Kidney (tissue), 22 donors: Measurements from ENCODE around the gene DUSP2. TPM values are rescaled to one million over a fixed set of nuclear protein-coding genes. Genes with fewer than 3 reads are reported as not detected.

Experiments
- DNase-seq, 5 donors: peaks; one replicate each; pipeline ENCODE4 v3.0.0-alpha.2; 2013 to 2020
- FAIRE-seq: peaks from 2 replicates; lab custom pipeline; 2012; peaks lifted over from hg19 to GRCh38; lab: Jason Lieb, UNC
- H3K27ac ChIP-seq, 2 donors: one replicate each; pipeline ENCODE4 v1.7.0; 2013; ENCODE audit warnings: low read depth in 2 of 2, low read length in 2 of 2, inconsistent platforms in 1 of 2
- H3K27me3 ChIP-seq: one replicate; pipeline ENCODE4 v1.7.1; 2013; ENCODE audit warnings: low read length, inconsistent platforms; ENCODE audit not compliant: control insufficient read depth, insufficient read depth
- H3K36me3 ChIP-seq, 3 donors: one replicate each; pipeline versions ENCODE4 v1.7.0 to v1.7.1; 2013; ENCODE audit warnings: low read length in 3 of 3, control low read depth in 1 of 3, inconsistent platforms in 1 of 3; ENCODE audit not compliant: insufficient read depth in 3 of 3, control insufficient read depth in 2 of 3
- H3K4me1 ChIP-seq, 3 donors: one replicate each; pipeline versions ENCODE4 v1.7.0 to v1.7.1; 2013; ENCODE audit warnings: low read length in 3 of 3, inconsistent platforms in 1 of 3, low read depth in 1 of 3; ENCODE audit not compliant: control insufficient read depth in 2 of 3, insufficient read depth in 2 of 3
- H3K4me3 ChIP-seq, 3 donors: one replicate each; pipeline versions ENCODE4 v1.7.0 to v1.8.1; 2013; ENCODE audit warnings: low read length in 3 of 3, control low read depth in 1 of 3, inconsistent platforms in 1 of 3
- H3K9ac ChIP-seq, 3 donors: one replicate each; pipeline versions ENCODE4 v1.7.0 to v1.7.1; 2013; ENCODE audit warnings: low read length in 3 of 3, control low read depth in 1 of 3, inconsistent platforms in 1 of 3
- H3K9me3 ChIP-seq, 3 donors: one replicate each; pipeline versions ENCODE4 v1.7.0 to v1.7.1; 2013; ENCODE audit warnings: low read length in 3 of 3, control low read depth in 1 of 3, inconsistent platforms in 1 of 3; ENCODE audit not compliant: control insufficient read depth in 2 of 3, insufficient read depth in 1 of 3
- intact Hi-C: fragments of 100-400 bp; cut with DNase I; formaldehyde crosslinking; loops from one replicate; pipeline ENCODE4 v1.11.1; 2022
- long read RNA-seq, 10 donors: library from polyadenylated mRNA in 1 of 10; unstranded in 1 of 10; transcript quantifications; one replicate each; pipeline ENCODE4 v2.0.0 and lab custom pipeline, GENCODE V29; 2021 to 2026
- polyA plus RNA-seq: library from polyadenylated mRNA; stranded (reverse); fragments of 350-450 nt; fragmentation: Illumina TruSeq; extraction: RNeasy Lipid Tissue Mini Kit (QIAGEN cat#74804); gene quantifications from one replicate; pipeline ENCODE4 v1.2.3, GENCODE V29; 2014; ENCODE audit warnings: low read depth, low replicate concordance; ENCODE audit not compliant: insufficient read depth
- total RNA-seq: library from RNA; stranded (reverse); fragmentation: NEBNext Ultra II Directional; extraction: Animal tissue kit (Norgen Biotek cat#: 25700); gene quantifications from one replicate; pipeline ENCODE4 v1.2.1, GENCODE V29; 2021
- TF ChIP-seq, protein P1 (sequence below): IDR thresholded peaks from 3 replicates; pipeline ENCODE4 v1.5.1; 2012; ENCODE audit warnings: mild to moderate bottlenecking, moderate library complexity, borderline replicate concordance; ENCODE audit not compliant: insufficient read depth; ENCODE audit errors: extremely low read depth
- donor health status: control.
- donor health status: control.
- donor health status: control.
- donor health status: control.
- donor health status: control.
- donor health status: DM: yes; HTN: yes; CAD: no.
- donor health status: Normal renal cell carcinoma (clear cell type).

Gene DUSP2
- total RNA-seq: 11.8 TPM
- 5.6 TPM for polyA plus RNA-seq
- long read RNA-seq, donor 1, partial matches to known transcripts: 0 of 1 reads
- long read RNA-seq, donor 1, other reads (novel, unspliced or antisense): 0 of 1 reads
- long read RNA-seq, donor 2, transcript DUSP2-201 (4 exons, 1,688 nt): major isoform, 13 of 14 reads
- long read RNA-seq, donor 2, partial matches to known transcripts: 0 of 14 reads
- long read RNA-seq, donor 2, other reads (novel, unspliced or antisense): 0 of 14 reads
- long read RNA-seq, donor 3, transcript DUSP2-201 (4 exons, 1,688 nt): major isoform, 5 of 7 reads
- long read RNA-seq, donor 3, partial matches to known transcripts: 0 of 7 reads
- long read RNA-seq, donor 3, other reads (novel, unspliced or antisense): 0 of 7 reads
- long read RNA-seq, donor 4, transcript DUSP2-201 (4 exons, 1,688 nt): major isoform, 5 of 5 reads
- long read RNA-seq, donor 4, partial matches to known transcripts: 0 of 5 reads
- long read RNA-seq, donor 4, other reads (novel, unspliced or antisense): 0 of 5 reads
- long read RNA-seq, donor 5: 0 reads
- long read RNA-seq, donor 6, partial matches to known transcripts: 0 of 1 reads
- long read RNA-seq, donor 6, other reads (novel, unspliced or antisense): 0 of 1 reads
- long read RNA-seq, donor 7, transcript DUSP2-201 (4 exons, 1,688 nt): major isoform, 11 of 21 reads
- long read RNA-seq, donor 7, partial matches to known transcripts: 4 of 21 reads
- long read RNA-seq, donor 7, other reads (novel, unspliced or antisense): 5 of 21 reads
- long read RNA-seq, donor 8, transcript DUSP2-201 (4 exons, 1,688 nt): major isoform, 8 of 9 reads
- long read RNA-seq, donor 8, partial matches to known transcripts: 0 of 9 reads
- long read RNA-seq, donor 8, other reads (novel, unspliced or antisense): 0 of 9 reads
- long read RNA-seq, donor 9, partial matches to known transcripts: 0 of 2 reads
- long read RNA-seq, donor 9, other reads (novel, unspliced or antisense): 0 of 2 reads
- long read RNA-seq, donor 10, transcript DUSP2-201 (4 exons, 1,688 nt): major isoform, 9 of 9 reads
- long read RNA-seq, donor 10, partial matches to known transcripts: 0 of 9 reads
- long read RNA-seq, donor 10, other reads (novel, unspliced or antisense): 0 of 9 reads

GRCh38 chr2:96145036-96145847 lies at the start of gene DUSP2:
DUSP2 (minus strand) TSS chr2:96145440; CDS start chr2:96145354, 86 bp downstream.
- peak within 1 kb of the TSS; percentile 51 to 57 for H3K27ac ChIP-seq
- TF ChIP-seq, protein P1, sequence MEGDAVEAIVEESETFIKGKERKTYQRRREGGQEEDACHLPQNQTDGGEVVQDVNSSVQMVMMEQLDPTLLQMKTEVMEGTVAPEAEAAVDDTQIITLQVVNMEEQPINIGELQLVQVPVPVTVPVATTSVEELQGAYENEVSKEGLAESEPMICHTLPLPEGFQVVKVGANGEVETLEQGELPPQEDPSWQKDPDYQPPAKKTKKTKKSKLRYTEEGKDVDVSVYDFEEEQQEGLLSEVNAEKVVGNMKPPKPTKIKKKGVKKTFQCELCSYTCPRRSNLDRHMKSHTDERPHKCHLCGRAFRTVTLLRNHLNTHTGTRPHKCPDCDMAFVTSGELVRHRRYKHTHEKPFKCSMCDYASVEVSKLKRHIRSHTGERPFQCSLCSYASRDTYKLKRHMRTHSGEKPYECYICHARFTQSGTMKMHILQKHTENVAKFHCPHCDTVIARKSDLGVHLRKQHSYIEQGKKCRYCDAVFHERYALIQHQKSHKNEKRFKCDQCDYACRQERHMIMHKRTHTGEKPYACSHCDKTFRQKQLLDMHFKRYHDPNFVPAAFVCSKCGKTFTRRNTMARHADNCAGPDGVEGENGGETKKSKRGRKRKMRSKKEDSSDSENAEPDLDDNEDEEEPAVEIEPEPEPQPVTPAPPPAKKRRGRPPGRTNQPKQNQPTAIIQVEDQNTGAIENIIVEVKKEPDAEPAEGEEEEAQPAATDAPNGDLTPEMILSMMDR: no peak
- intact Hi-C loops: no loop called here
- peaks cover 0 to 9% (median 5%) of the 10 kb centered on the region in 3 donors for H3K4me1 ChIP-seq
- DNase-seq (peak; percentile 64 to 93 (median 84)), FAIRE-seq (no peak)
- no peaks in the 10 kb centered on the region for H3K9me3 ChIP-seq
- peak within 1 kb of the TSS in 2 of 3 donors; percentile 29 to 49 for H3K4me3 ChIP-seq
- no peaks in the 10 kb centered on the region for H3K27me3 ChIP-seq
- H3K9ac ChIP-seq: peak within 1 kb of the TSS in 1 of 3 donors; percentile 34
- H3K36me3 ChIP-seq: no peaks in the 10 kb centered on the region

GRCh38 chr2:96191937-96192670 lies 46.9 kb upstream of the DUSP2 start:
- no peak for FAIRE-seq
- Histone ChIP-seq H3K4me3 (no peak overlapping the region), H3K27ac (no peak overlapping the region), H3K27me3 (no peaks in the 10 kb centered on the region), H3K36me3 (peaks cover 6 to 62% (median 40%) of the 10 kb centered on the region in 3 donors), H3K9me3 (no peaks in the 10 kb centered on the region), H3K9ac (no peak overlapping the region), H3K4me1 (no peaks in the 10 kb centered on the region)
- TF ChIP-seq, protein P1: no peak
- intact Hi-C loops: no loop called here
- DNase-seq: no peak
